PFSK-1 (cell line): ENCODE results near the gene RNU1-1.

Experiments used
- FOXP2 ChIP-seq: optimal IDR thresholded peaks from 2 replicates; pipeline ENCODE3; 2011; ENCODE audit warnings: borderline replicate concordance, control low read depth, inconsistent platforms; ENCODE audit not compliant: insufficient read depth; ENCODE audit errors: extremely low read length, extremely low read depth
- POLR2AphosphoS5 ChIP-seq: IDR thresholded peaks from 2 replicates; pipeline ENCODE4 v1.6.1; 2012; ENCODE audit warnings: low read depth, mild to moderate bottlenecking, control low read depth, low read length, moderate library complexity
- SIN3A ChIP-seq: IDR thresholded peaks from 2 replicates; pipeline ENCODE4 v1.6.1; 2012; ENCODE audit warnings: mild to moderate bottlenecking, low read length, moderate library complexity, borderline replicate concordance; ENCODE audit not compliant: insufficient read depth
- TAF1 ChIP-seq: IDR thresholded peaks from 2 replicates; pipeline ENCODE4 v1.6.1; 2012; ENCODE audit warnings: low read length, control low read depth, borderline replicate concordance; ENCODE audit not compliant: insufficient read depth
- TF ChIP-seq, protein P1 (sequence below), 2 experiments: IDR thresholded peaks; 2 replicates each; pipeline versions ENCODE4 v1.6.1 to v1.8.0; 2011 to 2012; ENCODE audit warnings: low read depth in 2 of 2, low read length in 2 of 2, control low read depth in 1 of 2, inconsistent platforms in 1 of 2, mild to moderate bottlenecking in 1 of 2, moderate library complexity in 1 of 2; ENCODE audit not compliant: insufficient read depth in 1 of 2

RNU1-1 gene

DNA sequence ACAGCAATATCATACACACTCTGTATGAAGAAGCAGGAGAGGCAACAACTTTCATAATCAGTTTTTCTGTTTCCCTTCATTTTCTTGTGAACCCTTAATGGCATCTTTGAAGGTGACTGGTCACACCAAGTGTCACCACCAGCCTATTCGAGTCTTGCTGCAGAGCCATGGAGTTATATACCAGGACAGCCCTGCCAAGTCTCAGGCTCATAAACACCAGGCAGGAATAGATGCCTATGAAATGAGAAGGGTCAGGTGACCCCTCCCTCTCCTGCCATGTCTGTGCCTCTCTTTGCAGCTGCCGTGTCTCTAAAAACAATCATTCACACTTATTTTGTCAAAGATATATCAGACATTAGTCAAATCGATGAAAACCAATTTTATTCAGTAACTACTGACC, 45.5 kb downstream of the RNU1-1 start:
- TF ChIP-seq POLR2AphosphoS5: no peak
- no peak for TF ChIP-seq FOXP2
- TF ChIP-seq TAF1: no peak
- TF ChIP-seq, protein P1, sequence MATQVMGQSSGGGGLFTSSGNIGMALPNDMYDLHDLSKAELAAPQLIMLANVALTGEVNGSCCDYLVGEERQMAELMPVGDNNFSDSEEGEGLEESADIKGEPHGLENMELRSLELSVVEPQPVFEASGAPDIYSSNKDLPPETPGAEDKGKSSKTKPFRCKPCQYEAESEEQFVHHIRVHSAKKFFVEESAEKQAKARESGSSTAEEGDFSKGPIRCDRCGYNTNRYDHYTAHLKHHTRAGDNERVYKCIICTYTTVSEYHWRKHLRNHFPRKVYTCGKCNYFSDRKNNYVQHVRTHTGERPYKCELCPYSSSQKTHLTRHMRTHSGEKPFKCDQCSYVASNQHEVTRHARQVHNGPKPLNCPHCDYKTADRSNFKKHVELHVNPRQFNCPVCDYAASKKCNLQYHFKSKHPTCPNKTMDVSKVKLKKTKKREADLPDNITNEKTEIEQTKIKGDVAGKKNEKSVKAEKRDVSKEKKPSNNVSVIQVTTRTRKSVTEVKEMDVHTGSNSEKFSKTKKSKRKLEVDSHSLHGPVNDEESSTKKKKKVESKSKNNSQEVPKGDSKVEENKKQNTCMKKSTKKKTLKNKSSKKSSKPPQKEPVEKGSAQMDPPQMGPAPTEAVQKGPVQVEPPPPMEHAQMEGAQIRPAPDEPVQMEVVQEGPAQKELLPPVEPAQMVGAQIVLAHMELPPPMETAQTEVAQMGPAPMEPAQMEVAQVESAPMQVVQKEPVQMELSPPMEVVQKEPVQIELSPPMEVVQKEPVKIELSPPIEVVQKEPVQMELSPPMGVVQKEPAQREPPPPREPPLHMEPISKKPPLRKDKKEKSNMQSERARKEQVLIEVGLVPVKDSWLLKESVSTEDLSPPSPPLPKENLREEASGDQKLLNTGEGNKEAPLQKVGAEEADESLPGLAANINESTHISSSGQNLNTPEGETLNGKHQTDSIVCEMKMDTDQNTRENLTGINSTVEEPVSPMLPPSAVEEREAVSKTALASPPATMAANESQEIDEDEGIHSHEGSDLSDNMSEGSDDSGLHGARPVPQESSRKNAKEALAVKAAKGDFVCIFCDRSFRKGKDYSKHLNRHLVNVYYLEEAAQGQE (IDR thresholded peaks at IDR 0.05; ENCODE audit: insufficient read depth in 1 of 2, low read depth in 2 of 2, low read length in 2 of 2): no peak
- no peak for TF ChIP-seq SIN3A

DNA sequence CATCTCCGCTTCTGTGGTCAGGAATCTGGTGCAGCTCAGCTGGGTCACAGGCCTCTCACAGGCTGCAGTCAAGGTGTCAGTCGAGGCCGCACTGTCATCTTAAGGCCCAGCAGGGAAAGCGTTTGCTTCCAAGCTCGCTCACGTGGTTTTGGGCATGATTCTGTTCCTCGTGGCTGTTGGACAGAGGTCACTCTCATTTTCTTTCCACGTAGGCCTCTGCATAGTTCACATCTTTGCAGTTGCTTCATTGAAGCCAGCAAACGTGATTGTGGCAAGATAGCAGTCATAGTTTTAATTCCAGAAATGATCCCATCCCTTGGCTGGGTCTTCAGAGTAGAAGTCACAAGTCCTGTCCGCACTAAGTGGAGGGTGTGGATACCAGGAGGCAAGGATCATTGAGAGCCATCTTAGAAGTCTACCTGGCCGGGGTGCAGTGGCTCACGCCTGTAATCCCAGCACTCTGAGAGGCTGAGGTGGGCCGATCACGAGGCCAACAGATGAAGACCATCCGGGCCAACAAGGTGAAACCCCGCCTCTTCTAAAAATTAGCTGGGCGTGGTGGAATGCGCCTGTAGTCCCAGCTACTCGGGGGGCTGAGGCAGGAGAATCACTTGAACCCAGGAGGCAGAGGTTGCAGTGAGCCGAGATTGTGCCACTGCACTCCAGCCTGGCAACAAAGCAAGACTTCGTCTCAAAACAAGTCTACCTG, 49.0 kb downstream of the RNU1-1 start:
- TF ChIP-seq SIN3A (no peak), TAF1 (no peak), FOXP2 (no peak), POLR2AphosphoS5 (no peak)
- TF ChIP-seq, protein P1 (IDR thresholded peaks at IDR 0.05; ENCODE audit: insufficient read depth in 1 of 2, low read depth in 2 of 2, low read length in 2 of 2): no peak
